HL-60 (cell line): ENCODE results near the gene CDK2.

Experiments
- DNase-seq, 2 experiments: peaks; one replicate each; pipeline ENCODE4 v3.0.0-alpha.2; 2010 to 2020; ENCODE audit warnings: low read depth in 1 of 2, low spot score in 1 of 2
- H3K27ac ChIP-seq: fragments of 250-450 bp; sonication (Bioruptor Pico); replicated peaks from 2 replicates; pipeline ENCODE4 v1.5.1; 2020; ENCODE audit warnings: mild to moderate bottlenecking, moderate library complexity
- H3K27me3 ChIP-seq: fragments of 250-450 bp; sonication (Bioruptor Pico); 2 replicates; pipeline ENCODE4 v1.5.1; 2021; ENCODE audit warnings: mild to moderate bottlenecking, moderate library complexity; ENCODE audit not compliant: insufficient read depth, poor library complexity, severe bottlenecking
- H3K4me3 ChIP-seq: replicated peaks from 2 replicates; pipeline ENCODE4 v1.5.1; 2011; ENCODE audit warnings: mild to moderate bottlenecking, control low read depth, low read length; ENCODE audit not compliant: insufficient read depth
- CTCF ChIP-seq: IDR thresholded peaks from one replicate; pipeline ENCODE4 v1.5.1; 2011; ENCODE audit warnings: low read length, control low read depth, inconsistent platforms; ENCODE audit not compliant: insufficient read depth
- GABPA ChIP-seq: IDR thresholded peaks from 2 replicates; pipeline ENCODE4 v1.6.1; 2012; ENCODE audit warnings: low read depth
- POLR2AphosphoS5 ChIP-seq: IDR thresholded peaks from 2 replicates; pipeline ENCODE4 v1.6.1; 2012; ENCODE audit warnings: low read depth
- REST ChIP-seq: IDR thresholded peaks from 2 replicates; pipeline ENCODE4 v1.6.1; 2012; ENCODE audit warnings: low read depth; ENCODE audit not compliant: insufficient replicate concordance
- SPI1 ChIP-seq: IDR thresholded peaks from 2 replicates; pipeline ENCODE4 v1.6.1; 2012; ENCODE audit warnings: low read depth, mild to moderate bottlenecking, borderline replicate concordance

The CDK2 gene

GRCh38 chr12:55972042-55972441, 5.4 kb downstream of the CDK2 start:
- DNase-seq = no peak
- TF ChIP-seq CTCF (no peak), SPI1 (no peak), GABPA (no peak), POLR2AphosphoS5 (no peak), REST (no peak)
- H3K27me3 ChIP-seq = no peaks in the 10 kb centered on the region
- H3K4me3 ChIP-seq = no peak overlapping the region
- H3K27ac ChIP-seq = peak overlapping the region; percentile 2; the same call in 1 of the 2 replicates

- Histone ChIP-seq H3K4me3 (peak overlapping the region; percentile 48), H3K27me3 (no peaks in the 10 kb centered on the region), H3K27ac (peak overlapping the region; percentile 57)
- TF ChIP-seq POLR2AphosphoS5 (no peak), SPI1 (no peak), REST (no peak), GABPA (no peak), CTCF (no peak)
- DNase-seq = no peak
Measured at GRCh38 chr12:55972456-55972855, 5.8 kb downstream of the CDK2 start.

- no peak for TF ChIP-seq GABPA
- no peak for TF ChIP-seq CTCF
- peak; percentile 80 for TF ChIP-seq SPI1
- no peak for TF ChIP-seq REST
- TF ChIP-seq POLR2AphosphoS5 = no peak
- peak in 1 of 2 experiments; percentile 30 for DNase-seq
- Histone ChIP-seq H3K4me3 (peak overlapping the region; percentile 48), H3K27ac (peak overlapping the region; percentile 57), H3K27me3 (no peaks in the 10 kb centered on the region)
Measured at GRCh38 chr12:55972911-55973598, 6.4 kb downstream of the CDK2 start.
